H1 (cell line): ENCODE measurements around the gene SRMS.

Source experiments
- CEBPB ChIP-seq: IDR thresholded peaks from 2 replicates; pipeline ENCODE4 v1.6.1; 2012; ENCODE audit warnings: low read depth, low read length
- MAFK ChIP-seq: IDR thresholded peaks from 2 replicates; pipeline ENCODE4 v1.6.1; 2012; ENCODE audit warnings: low read depth, mild to moderate bottlenecking, improper control_type of control experiment, low read length
- MAX ChIP-seq: IDR thresholded peaks from 2 replicates; pipeline ENCODE4 v1.6.1; 2012; ENCODE audit warnings: inconsistent platforms
- POU5F1 ChIP-seq: IDR thresholded peaks from 2 replicates; pipeline ENCODE4 v1.6.1; 2011; ENCODE audit warnings: low read depth, mild to moderate bottlenecking, low read length, moderate library complexity
- RAD21 ChIP-seq, 2 experiments: IDR thresholded peaks in 1 of 2; conservative IDR thresholded peaks in 1 of 2; 2 replicates each; pipeline ENCODE4 v1.6.1; 2011; ENCODE audit warnings: low read depth in 2 of 2, low read length in 2 of 2, improper control_type of control experiment in 1 of 2, inconsistent platforms in 1 of 2, mild to moderate bottlenecking in 1 of 2, moderate library complexity in 1 of 2
- SUZ12 ChIP-seq: fragments of 200-600 bp; sonication (generic); IDR thresholded peaks from 2 replicates; pipeline ENCODE4 v1.6.1; 2012; ENCODE audit warnings: mild to moderate bottlenecking, inconsistent platforms, low read length, moderate library complexity, mixed read lengths
- TCF12 ChIP-seq: IDR thresholded peaks from 2 replicates; pipeline ENCODE4 v1.6.1; 2011; ENCODE audit warnings: low read depth, mild to moderate bottlenecking, low read length
- YY1 ChIP-seq: IDR thresholded peaks from 2 replicates; pipeline ENCODE4 v1.6.1; 2011; ENCODE audit warnings: low read depth, mild to moderate bottlenecking, low read length
- TF ChIP-seq, protein P1 (sequence below): IDR thresholded peaks from 2 replicates; pipeline ENCODE4 v1.6.1; 2011; ENCODE audit warnings: low read length, improper control_type of control experiment
- TF ChIP-seq, protein P2 (sequence below), 3 experiments: IDR thresholded peaks; 1 replicate in 2 of 3; 2 replicates in 1 of 3; pipeline versions ENCODE4 v1.5.1 to v1.6.1; 2011; ENCODE audit warnings: low read length in 3 of 3, mild to moderate bottlenecking in 3 of 3, inconsistent platforms in 2 of 3, low read depth in 1 of 3, moderate library complexity in 1 of 3; ENCODE audit not compliant: insufficient read depth in 1 of 3; ENCODE audit errors: control extremely low read depth in 1 of 3

GRCh38 chr20:63532449-63532971 lies 15.0 kb downstream of the SRMS start:
- TF ChIP-seq, protein P1, sequence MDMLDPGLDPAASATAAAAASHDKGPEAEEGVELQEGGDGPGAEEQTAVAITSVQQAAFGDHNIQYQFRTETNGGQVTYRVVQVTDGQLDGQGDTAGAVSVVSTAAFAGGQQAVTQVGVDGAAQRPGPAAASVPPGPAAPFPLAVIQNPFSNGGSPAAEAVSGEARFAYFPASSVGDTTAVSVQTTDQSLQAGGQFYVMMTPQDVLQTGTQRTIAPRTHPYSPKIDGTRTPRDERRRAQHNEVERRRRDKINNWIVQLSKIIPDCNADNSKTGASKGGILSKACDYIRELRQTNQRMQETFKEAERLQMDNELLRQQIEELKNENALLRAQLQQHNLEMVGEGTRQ, result no peak
- TF ChIP-seq, protein P2, sequence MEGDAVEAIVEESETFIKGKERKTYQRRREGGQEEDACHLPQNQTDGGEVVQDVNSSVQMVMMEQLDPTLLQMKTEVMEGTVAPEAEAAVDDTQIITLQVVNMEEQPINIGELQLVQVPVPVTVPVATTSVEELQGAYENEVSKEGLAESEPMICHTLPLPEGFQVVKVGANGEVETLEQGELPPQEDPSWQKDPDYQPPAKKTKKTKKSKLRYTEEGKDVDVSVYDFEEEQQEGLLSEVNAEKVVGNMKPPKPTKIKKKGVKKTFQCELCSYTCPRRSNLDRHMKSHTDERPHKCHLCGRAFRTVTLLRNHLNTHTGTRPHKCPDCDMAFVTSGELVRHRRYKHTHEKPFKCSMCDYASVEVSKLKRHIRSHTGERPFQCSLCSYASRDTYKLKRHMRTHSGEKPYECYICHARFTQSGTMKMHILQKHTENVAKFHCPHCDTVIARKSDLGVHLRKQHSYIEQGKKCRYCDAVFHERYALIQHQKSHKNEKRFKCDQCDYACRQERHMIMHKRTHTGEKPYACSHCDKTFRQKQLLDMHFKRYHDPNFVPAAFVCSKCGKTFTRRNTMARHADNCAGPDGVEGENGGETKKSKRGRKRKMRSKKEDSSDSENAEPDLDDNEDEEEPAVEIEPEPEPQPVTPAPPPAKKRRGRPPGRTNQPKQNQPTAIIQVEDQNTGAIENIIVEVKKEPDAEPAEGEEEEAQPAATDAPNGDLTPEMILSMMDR (IDR thresholded peaks at IDR 0.05; ENCODE audit: control extremely low read depth in 1 of 3, insufficient read depth in 1 of 3, low read depth in 1 of 3, low read length in 3 of 3), result no peak
- TF ChIP-seq TCF12, result no peak
- TF ChIP-seq CEBPB, result no peak
- TF ChIP-seq YY1, result no peak
- TF ChIP-seq RAD21 (IDR thresholded peaks at IDR 0.05 in 1 of 2, conservative IDR thresholded peaks at IDR 0.05 in 1 of 2; ENCODE audit: low read depth in 2 of 2, low read length in 2 of 2), result no peak
- no peak for TF ChIP-seq POU5F1
- no peak for TF ChIP-seq MAFK
- TF ChIP-seq MAX, result no peak
- TF ChIP-seq SUZ12, result no peak
